G401 (cell line): ENCODE results near the gene FREY1. TPM values are rescaled to one million over a fixed set of nuclear protein-coding genes. Genes with fewer than 3 reads are reported as not detected.

Source experiments
- DNase-seq: peaks from one replicate; pipeline ENCODE4 v3.0.0-alpha.2; 2015; ENCODE audit warnings: low spot score
- in situ Hi-C: cut with HindIII; loops from 2 replicates; pipeline ENCODE4 v1.10.0; 2016; ENCODE audit warnings: low sequenced_read_pairs, mixed read lengths
- total RNA-seq: library from RNA; depleted of rRNA; stranded (reverse); fragments of >200 nt; shearing (Covaris generic); gene quantifications from 2 replicates; pipeline ENCODE4 v1.2.3, GENCODE V29; 2014; rRNA removed

Gene FREY1, protein sequence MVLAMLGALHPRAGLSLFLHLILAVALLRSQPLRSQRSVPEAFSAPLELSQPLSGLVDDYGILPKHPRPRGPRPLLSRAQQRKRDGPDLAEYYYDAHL
- 0.24 TPM in 1 of 2 replicates, not detected in the other for total RNA-seq

DNA sequence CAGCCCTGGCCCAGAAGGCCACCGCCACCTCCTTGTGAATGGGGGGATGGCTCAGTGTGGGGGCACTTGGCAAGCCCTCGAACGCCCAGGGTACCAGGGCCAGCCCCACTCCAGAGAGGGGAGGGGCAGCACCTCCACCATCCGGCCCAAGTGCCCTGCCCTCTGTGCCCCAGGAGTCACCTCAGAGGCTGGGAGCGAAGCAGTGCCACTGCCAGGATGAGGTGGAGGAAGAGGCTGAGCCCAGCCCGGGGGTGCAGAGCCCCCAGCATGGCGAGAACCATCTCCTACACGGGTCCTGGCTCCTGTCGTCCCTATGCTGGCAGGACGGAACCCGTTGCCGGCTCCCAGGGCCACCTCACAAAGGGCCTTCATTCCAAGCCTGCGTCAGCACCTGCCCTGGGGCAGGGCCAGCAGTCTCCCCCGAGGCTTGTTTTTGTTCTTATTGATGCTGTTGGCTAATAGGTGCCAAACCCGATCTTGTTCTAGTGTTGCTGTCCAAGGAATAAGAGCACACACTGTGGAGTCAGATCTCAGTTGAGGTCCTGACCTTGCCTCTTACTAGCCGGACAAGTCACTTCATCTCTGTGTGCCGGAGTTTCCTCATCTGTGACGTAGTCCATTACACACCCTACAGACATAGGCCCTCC, at the start of gene FREY1:
FREY1 (minus strand) TSS at position 307 of the 647 bp plus-strand sequence; CDS start at position 281, 26 bp downstream.
- in situ Hi-C loops: no loop called here
- no peak for DNase-seq

DNA sequence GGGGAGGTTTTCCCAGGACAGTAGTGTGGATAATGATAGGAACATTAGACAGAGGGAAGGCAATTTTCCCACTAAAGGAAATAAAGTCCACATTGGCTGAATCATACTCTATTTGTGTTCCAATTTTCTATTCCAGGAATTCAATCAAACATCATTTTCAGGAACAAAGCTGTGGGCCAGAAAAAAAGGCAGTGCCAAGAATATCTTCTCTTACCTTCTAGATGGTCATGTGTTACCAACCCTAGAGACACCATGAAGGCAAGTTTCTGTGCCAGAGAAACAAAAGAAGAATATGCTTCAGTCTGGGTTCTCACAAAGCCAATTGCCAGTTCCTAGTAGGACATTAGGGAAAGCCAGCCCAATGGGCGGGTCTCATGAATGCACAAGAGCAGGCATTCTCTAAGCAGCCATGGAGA, 42.9 kb upstream of the FREY1 start:
- in situ Hi-C loops: no loop called here
- DNase-seq: no peak

DNA sequence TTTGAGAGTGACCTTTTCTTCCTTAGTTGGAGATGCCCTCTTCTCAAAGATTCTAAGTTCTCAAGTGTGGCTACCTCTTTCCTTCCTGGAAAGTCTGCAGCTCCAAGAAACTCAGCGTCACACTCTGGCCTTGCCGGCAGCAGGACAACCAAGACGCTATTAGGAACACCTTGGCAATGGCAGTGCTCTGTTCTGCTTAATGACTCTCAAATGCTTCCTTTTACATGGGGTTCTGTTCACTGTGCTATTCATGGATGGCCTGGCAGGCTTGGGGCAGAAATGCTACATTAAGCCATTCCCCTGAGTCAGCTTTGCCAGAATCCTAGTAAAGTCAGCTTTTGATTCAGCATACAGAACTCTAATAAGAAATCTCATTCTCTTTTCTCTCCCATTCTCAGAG, 41.3 kb upstream of the FREY1 start:
- DNase-seq: no peak
- in situ Hi-C loops: no loop called here

DNA sequence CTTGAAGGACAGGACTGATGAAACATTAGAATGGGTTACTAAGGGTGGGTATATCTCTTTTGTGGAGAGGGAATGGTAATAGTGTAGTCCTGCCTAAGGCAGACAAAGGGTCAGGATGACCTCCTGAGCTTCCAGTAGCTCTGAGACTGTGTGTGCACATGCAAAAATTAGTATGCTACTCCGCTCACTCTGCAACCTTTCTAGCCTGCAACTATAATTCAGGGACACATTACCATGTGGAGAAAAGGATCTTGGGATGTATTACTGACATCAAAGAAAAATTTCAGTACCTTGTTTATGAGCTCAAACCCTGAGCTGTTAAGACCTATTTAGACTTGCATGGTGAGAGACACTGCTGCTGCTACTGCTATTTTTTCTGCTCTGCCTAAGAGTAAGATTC, 40.8 kb upstream of the FREY1 start:
- in situ Hi-C loops: no loop called here
- no peak for DNase-seq

DNA sequence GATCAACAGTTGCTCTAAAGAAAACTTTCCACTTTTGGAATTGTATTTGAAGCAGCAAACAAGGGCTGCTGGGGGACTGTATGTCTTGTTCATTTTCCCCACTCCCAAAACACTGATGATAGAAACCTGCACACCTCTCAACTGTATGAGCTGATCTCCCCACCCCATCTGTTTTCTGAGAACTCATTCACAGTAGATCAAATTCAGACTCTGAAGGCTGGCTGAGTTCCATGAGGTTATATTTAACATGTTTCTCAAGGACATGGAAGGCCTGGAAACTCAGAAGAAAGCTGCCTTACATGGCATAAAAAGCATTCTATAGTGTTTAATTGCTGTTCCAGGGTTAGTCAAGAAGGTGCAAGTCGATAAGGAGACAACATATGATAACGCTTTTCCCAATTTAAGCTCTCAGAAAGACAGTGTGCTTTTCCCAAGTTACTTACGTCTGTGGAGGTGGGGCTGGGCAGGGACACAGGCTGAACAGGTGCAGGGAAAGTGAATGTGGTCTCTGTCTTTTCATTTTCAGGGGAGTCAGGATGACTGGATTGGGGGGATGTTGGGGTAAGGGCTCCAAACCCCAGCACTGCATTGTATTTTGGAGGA, 38.4 kb upstream of the FREY1 start:
- no peak for DNase-seq
- in situ Hi-C loops: no loop called here

DNA sequence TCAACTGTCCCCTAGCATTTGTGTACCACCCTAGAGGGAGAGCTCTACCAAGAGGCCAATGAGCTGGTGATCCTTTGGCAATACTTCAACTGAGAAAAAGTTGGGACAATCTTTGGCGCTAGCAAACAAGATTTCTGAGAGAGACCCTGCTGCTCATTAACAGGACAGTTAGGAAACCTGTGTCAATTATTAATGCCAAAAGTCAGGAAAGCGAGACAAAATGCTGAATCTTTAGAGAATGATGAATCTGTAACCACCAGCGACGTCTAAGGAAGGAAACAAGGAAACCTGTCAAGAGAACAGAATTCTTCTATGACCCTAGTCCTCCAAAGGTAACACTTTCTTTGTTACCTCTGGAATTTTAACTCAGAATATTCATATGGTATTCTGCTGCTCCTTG, 35.3 kb upstream of the FREY1 start:
- in situ Hi-C loops: no loop called here
- no peak for DNase-seq

DNA sequence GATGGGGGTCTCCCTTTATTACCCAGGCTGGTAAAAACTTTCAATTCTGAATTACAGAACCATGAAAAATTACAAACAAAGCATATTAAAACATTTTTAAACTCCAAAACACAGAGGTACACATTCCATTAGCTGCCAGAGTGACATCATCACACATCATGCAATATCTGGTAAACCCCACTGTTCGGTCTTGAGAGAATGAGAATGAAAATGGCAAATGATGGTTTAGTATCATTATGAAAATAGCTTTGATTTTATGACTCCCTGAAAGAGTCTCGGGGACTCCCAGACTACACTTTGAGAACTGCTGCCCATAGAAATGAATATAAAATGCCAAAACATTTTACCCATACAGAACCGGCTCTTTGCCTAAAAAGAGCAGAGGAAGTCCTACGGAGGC, 34.2 kb upstream of the FREY1 start:
- in situ Hi-C loops: no loop called here
- DNase-seq: no peak

DNA sequence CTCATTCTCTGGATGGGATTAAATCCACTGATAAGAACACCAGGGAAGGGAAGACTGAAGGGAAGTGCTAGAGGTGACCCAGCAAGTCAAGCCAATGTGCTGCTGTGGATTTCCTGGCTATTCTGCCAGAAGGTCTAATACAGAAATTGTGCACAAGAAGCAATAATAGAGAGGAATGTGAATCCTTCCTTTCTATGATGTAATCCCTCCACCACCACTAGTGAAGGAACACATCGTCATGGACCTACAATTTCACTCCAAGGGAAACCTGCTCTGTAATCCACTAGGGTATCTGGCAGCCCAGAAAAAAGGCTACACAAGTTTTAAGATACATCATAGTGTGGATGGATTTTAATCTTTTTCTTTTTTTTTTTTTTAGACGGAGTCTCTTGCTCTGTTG, 32.8 kb upstream of the FREY1 start:
- in situ Hi-C loops: no loop called here
- DNase-seq: no peak

DNA sequence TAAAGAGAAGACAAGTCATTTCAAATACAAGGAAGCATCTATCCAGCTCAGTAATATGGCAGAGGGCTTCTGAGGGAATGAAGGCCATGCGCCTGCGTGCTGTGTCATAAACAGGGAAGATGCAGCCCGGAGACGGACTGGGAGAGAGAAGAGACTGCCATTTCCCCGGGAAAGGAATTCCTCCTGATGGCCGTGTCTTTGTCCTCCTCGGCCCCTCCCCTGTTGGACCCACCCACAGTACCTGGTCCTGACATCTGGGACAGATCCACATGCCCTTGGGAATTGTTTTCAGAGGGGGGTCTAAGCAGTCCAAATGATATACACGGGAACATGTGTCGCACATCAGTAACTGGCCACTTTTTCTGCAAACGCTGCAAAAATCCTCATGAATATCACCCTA, 30.8 kb upstream of the FREY1 start:
- no peak for DNase-seq

DNA sequence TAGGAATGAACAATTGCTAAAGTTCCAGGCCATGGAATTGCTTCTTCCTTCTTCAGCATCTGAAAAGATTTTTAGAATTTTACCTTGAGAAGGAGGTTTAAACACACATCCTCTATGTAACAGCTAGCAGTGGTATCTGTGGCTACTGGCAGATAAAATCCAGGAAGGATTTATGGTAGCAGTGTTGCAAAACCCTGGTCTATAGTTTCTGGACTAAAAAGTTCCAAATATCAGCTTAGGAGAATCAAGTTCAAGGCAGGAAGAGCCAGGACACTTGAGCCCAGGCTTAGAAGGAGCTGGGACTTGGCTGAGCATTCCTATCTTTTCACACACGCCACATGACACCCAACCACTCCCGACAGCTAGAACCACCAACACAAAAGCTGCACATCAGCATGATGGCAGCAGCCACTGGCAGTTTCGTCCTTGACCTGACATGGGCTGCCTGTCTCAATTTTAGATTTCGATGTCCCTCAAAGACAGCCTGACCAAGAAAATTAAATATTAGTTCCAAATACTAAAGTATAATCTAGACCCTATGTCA, 29.5 kb upstream of the FREY1 start:
- in situ Hi-C loops: no loop called here
- DNase-seq: no peak

More for the DNA sequence above, 30.8 kb upstream of the FREY1 start:
- in situ Hi-C loops: no loop called here

DNA sequence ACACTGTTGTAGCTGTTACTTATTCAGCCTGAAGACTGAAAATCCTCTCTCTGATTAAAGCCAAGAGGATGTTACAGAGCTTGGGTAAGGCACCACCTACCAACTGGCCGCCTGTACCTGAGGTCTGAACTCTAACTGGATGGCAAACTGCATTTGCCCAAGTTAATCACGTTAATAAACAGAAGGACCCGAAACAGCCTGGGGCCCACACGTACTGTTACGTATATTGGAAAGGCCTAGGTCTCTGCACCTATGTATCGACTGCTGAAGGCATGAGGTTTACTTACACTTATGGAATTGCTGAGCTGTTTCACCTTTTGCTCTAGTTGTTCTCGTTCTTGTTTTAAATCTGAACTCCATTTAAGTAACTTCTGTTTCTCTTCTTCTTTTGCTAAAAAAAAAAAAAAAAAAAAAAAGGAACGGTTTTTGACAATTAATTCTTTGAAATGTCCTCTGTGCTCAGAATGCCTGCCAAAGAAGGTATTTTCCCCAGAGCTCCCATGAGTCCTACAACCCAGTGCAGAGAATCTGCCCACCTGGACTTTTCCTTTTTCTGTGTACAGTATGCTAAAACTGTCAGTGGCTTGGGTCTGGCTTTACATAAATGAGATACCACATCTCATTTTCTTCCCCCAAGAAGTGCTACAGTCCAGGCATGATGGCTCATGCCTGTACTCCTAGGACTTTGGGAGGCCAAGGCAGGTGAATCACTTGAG, 28.4 kb upstream of the FREY1 start:
- no peak for DNase-seq
- in situ Hi-C loops: no loop called here

DNA sequence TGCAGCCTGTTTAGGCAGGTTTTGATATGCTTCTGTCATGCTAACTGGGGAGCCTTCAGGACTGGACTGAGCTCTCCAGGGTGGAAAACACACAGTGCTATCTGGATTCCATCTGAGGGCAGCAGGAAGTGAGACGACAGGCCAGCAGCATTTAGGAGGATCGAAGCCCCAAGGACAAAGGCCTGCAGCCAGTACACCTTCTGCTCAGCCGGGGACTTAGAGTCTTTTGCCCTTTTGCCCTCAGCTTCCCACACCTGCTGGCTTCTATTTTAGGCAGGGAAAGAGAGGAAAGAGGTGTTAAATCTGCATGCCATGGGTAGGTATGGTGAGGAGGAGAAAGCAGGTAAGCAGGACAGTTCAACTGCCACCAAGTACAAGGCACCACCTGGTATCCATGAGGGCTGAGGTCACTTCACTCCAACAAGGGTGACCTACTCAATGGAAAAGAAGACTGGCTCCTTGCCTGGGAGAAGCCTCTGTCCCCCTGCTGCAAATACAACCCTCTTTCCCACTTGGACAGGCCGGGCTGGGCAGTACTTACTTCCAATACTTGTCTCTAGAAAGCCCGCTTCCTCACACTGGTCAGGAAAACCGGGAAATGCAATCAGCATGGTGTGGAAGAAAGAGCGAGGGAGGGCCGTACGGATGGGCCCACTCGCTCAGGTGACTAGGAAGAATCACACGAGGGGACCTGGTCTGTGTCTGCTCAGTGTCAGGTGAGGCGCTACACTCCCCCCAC, 27.7 kb upstream of the FREY1 start:
- DNase-seq: no peak
- in situ Hi-C loops: no loop called here

DNA sequence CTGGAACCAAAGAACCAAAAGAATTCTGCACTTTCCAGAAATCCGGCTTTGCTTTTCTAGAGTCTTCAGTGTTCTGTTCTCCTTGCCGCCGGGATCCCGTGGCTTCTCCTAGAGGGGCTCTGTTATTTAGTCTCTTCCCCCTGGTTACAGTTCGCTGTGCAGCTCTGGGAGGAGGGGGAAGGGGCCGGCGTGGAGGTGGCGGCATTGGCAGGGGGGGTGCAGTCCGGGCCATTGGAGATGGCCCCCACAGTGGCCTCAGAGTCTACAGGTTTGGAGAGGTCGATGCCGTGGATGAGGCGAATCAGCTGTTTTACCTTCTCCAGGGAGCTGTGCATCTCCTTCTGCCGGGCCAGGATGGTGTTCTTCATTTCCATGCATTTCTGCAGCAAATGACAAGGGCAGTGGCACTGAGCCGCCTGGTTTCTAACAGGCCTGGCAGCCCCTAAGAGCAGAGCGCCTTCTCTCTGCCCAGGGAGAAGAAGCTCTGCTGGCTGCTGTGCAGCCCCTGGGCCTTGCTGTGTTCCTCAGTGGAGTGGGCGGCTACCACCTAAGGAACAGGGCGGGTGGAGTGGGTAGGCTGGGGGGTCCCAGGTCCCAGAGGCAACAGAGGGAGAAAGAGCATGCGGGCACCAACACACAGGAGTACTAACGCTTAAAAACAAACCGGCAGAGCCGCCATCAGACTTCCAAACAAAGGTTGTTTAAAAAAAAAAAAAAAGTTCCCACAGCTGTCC, 26.9 kb upstream of the FREY1 start:
- in situ Hi-C loops: no loop called here
- DNase-seq: no peak

DNA sequence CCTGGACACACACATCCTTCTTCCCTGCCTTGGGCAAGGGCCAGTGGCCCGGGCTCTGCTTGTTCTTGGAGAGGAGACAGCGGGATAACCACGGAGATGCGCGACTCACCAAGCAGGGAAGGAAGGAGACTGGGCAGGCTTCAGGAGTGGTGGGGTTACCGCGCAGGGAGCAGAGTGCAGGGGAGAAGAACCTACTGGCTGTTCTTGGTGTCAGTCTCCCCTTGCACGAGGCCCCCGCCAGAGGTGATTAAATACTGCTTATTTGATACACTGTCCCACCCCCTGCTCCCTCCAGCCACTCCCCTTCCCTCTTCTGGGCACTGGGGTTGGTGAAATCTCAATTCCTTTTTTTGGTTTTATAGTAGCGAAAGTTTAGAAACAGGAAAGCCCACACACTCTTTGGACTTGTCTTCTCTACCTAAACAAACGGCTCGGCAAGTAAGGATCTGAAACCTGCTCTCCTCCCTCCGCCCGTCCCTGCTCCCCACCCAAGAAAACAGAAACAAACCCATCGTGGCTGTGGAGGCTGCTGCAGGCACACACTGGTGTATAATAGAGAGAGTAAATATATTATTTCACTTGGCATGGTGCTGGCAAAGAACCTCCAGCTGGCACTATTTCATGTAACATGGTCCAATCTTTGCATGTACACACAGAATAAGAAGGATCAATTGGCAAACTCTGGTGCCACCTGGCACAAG, 26.2 kb upstream of the FREY1 start:
- DNase-seq: no peak
- in situ Hi-C loops: no loop called here

DNA sequence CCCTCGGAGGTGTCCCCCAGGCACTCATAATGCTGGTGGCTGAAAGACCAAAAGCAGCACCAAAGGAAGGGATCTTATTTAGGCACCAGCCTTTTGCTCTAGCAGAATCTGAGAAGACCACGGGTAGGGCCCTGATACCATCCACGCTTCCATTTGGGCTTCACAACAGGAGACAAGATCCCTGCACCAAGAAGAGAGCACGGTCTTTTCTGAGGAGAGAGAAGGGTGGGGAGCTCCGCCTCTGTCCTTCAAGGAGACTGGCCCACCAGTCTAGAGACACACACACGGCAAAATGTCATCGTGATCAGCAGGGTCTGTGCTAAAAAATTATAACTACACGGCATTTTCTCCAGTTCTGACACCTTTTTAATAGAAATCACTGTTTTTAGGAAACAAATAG, 25.1 kb upstream of the FREY1 start:
- no peak for DNase-seq
- in situ Hi-C loops: no loop called here

DNA sequence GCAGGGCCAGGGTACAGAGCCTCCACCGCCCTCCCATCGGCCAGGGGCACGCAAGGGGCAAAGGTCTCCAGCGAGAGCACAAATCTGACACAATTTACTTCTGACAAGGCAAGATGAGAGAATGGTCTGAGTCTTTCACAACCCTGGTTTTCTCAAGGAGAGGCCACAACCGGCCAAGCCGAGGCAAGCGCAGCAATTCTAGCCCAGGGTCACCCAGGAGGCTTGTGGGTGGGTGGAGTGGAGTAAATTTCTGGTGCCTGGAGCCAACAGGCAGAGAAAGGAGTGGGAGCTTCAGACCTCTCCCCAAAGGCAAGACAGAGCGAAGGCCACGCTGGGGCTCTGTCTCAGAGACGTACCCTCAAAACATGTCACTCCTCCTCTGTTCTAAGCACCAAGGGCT, 24.7 kb upstream of the FREY1 start:
- in situ Hi-C loops: no loop called here
- no peak for DNase-seq

DNA sequence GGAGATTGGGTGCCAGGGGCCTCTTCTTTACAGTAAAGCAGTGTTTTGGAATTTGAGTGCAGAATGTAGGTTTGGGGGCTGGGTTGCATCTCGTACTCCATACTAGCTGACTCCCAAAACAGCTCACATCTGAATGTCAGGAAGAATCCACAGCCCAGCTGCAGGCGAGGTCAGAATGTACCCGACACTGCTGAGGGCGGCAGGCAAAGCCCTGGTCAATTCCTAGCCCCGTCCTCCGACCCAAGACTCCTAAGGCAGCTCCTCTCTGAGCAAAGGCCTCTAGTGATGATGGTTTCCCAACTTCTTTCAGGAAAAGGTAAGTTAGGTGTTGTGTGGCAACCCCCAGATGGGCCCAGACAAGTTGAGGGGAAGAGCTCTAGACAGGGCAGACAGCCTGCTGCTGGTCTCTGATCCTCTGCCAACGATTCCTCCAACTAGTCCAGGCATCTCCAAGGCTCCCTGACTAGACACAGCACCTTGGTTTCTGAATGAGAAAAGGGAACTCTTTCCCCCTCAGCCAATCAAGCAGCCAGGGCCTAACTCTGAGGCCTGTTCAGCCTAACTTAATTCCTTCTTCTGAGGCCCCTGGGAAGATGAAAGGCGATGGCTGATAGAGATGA, 24.0 kb upstream of the FREY1 start:
- in situ Hi-C loops: no loop called here

More for the DNA sequence above, 24.0 kb upstream of the FREY1 start:
- DNase-seq: no peak
